Stimulated activated CD8-positive, alpha-beta memory T cell treated with anti-CD3 and anti-CD28 coated beads, Interleukin-4, amount 100 ng/mL, for 4 hours (primary cell): Measurements from ENCODE around the gene TEX54.
A peak's percentile ranks its signal among the peaks of the same experiment; 100 is the strongest.
"Not testable (repeated sequence)": the region's sequence is repeated elsewhere in the genome, so short reads cannot be mapped to it uniquely, and the experiment has no call there.

Experiments
- DNase-seq, 2 donors: peaks; one replicate each; pipeline ENCODE4 v3.0.0-alpha.2; 2020; ENCODE audit warnings: low read depth in 2 of 2, low spot score in 1 of 2

TEX54 gene

DNA sequence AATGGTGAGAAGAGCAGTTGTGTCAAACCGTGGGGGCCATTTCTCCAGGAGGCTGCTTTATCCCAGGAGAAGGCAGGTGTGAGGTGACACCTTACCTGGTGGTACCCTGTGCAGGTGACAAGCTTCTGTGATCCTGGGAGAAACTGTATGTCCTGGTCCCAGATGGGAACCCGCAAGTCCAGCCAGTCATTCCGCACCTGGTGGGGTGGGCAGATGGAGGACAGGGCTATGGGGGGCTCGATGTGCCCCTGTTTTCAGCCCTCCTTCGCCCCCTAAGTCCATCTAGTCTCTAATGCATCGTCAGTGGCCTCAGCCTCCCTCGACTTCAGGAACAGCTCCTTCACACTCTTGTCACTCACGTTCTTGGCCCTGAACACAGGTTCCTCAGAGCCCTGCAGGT, 2.7 kb upstream of the TEX54 start:
- no peak for DNase-seq

DNA sequence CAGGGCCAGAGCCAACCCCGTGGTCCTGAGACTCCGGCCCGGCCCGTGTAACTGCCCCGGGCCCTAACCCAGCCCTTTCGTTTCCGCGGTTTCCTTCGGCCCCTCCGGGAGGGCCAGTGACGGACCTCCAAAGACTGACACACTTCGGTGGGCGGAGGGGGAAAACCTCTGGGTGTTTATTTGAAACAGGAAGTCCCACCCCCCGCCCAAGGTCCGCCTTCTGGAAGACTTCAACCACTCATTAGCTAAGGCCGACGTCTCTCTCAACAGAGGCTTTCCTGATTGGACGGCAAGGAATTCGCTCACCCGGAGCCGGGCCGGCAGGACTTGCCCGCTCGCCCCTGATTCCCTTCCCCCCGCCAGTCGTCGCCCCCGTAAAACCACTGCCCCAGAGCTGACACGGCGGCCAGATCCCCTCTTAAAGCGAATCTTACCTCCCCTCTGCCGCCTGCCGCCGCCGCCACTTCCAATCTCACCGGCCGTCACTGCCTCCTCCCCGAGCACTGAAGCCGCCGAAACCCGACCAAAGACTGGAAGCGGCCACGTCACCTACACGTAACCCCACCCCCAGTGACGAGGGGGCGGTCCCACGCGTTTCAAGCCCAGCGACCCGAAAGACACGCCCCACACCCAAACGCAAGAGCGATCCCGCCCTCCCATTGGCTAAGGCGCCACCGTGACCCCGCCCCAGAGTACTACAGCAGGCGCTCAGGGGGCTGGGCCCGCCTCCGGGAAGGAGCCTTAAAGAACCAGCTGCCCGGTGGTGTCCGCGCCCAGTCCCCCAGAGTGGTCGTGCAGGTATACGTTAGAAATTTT, 913 bp downstream of the TEX54 start, which contains the start of gene STX5:
TSS of gene STX5 (minus strand) at position 532 of the 816 bp plus-strand sequence. CDS start 808 bp downstream, outside the sequence.
- peak; percentile 99 to 100 for DNase-seq

DNA sequence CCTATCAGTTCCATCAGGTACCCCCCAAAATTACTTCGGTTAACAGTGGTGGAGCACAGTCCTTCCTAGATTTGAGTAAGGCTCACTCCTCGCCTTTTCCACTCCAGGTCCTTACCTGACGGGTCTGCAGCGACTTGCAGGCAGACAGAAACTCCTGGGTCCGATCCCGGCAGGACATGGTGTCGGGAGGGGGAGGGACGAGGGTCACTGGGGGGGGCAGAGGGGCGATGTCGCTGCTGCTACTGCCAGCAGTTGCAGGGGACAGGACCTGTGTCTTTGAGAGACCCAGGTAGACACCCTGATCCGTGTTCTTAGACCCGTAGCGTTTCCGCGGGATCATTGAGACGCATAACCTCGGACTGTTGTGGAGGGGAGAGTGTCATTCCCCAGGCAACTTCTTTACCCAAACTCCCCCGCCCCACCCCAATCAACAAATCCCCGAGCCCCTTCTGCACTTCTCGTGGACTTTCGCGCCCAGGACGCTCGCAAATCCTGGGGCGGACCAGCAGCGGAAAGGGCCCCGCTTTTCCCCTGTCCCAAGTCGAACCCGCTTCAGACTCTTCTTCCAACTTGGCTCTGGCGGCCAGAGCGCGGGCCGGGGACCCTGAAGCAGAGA, 1.6 kb downstream of the TEX54 start:
- DNase-seq: no peak

DNA sequence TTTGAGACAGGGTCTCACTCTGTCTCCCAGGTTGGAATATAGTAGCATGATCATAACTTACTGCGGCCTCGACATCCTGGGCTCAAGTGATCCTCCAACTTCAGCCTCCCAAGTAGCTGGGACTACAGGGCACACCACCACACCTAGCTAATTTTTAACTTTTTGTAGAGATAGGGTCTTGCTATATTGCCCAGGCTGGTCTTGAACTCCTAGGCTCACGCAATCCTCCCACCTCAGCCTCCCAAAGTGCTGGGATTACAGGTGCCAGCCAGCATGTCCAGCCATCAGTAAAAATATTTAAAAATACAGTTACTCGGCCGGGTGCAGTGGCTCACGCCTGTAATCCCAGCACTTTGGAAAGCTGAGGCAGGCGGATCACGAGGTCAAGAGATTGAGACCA, 4.5 kb downstream of the TEX54 start:
- DNase-seq: not testable (repeated sequence)

DNA sequence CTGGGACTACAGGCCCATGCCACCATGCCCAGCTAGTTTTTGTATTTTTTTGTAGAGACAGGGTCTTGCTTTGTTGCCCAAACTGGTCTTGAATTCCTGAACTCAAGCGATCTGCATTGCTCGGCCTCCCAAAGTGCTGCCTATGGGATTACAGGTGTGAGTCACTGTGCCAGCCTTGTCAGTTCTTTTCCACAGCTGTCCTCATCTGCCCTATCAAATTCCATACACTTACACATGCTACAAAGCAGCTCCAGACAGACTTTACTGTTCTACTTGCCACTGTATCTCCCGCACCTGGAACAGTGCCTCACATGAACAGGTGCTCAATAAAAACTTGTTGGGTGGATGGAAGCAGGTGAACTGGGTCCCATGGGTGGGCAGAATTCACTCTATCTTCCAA, 9.0 kb downstream of the TEX54 start:
- DNase-seq: no peak

DNA sequence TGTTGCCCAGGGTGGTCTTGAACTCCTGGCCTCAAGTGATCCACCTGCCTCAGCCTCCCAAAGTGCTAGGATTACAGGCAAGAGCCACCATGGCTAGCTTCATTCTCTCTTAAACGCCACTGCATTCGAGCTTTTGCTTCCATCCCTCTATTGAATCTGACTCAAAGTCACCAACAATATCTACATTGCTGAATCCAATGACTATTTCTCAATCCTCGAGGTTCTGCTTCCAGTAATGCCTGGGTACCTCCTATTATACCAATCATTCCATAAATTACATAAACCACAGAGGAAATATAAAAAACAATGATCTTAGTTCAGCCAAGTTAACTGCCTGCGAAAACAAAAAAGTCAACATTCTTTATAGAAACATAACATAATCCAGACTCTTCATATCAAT, 15.5 kb downstream of the TEX54 start:
- no peak for DNase-seq

DNA sequence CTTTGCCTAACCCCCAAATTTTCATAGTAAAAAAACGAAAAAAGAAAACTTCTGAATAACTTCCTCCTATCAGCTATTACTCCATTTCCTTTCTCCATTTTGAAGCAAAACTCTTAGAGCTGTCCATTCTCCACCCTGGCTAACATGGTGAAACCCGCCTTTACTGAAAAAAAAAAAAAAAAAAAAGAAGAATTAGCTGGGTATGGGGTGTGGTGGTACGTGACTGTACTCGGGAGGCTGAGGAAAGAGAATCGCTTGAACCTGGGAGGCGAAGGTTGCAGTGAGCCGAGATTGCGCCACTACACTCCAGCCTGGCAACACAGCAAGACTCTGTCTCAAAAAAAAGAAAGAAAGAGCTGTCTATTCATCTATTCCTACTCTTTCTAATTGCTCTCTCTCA, 16.1 kb downstream of the TEX54 start:
- no peak for DNase-seq

DNA sequence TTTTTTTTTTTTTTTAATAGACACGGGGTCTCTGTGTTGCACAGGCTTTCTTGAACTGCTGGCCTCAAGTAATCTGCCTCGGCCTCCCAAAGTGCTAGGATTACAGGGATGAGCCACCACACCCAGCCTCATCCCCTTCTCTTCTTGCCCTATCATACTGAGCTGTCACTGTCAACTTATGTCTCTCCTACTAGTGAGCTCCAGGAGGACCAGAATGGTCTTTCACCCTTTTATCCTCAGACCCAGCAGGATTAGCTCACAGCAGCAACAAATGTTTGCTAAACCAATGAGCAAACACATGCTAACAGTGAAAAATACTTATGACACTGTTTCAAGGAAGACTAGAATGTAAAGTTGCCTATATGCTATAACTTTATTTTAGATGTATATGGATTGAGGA, 21.0 kb downstream of the TEX54 start:
- DNase-seq: no peak

DNA sequence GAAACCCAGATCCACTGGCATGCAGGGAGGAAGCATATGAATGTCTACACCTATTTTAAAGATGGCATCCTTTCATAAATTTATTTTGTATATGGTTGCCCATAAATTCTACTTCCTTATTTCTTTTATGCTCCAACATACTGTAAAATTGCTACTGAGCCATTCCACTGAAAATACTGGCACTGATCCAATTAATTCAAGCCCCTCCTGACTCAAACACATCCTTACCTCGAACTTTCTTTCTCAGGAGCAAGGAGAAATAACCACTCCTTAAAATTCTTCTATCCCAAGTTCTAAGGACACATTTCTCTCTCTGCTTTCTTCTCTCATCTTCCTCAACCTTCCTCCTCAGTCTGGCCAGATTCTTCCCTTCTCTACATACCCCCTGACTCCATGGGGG, 21.9 kb downstream of the TEX54 start:
- no peak for DNase-seq

DNA sequence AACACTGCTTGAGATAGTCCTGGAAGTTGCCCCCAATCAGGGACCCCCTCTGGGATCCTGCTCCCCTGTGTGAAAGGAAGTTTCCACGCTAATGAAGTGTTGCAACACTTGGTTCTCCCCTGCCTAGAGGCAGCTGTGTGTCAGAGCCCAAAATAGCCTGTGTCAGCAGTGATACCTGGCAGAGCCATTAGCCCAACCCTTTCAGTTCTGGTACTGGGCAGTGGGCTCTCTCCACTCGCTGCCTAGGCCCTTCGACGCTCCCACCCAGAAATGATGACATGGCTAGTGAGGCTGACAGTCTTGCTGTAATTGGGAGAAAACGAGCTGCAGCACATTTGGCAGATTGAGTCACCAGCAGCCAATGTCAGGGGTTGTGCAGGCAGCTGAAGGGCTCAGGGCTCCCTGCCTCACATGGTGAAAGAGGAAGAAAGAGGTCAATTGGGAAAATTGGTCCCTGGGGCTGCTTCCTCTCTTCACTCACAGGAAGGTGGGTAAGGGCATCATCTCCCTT, 26.0 kb downstream of the TEX54 start:
- DNase-seq: no peak

DNA sequence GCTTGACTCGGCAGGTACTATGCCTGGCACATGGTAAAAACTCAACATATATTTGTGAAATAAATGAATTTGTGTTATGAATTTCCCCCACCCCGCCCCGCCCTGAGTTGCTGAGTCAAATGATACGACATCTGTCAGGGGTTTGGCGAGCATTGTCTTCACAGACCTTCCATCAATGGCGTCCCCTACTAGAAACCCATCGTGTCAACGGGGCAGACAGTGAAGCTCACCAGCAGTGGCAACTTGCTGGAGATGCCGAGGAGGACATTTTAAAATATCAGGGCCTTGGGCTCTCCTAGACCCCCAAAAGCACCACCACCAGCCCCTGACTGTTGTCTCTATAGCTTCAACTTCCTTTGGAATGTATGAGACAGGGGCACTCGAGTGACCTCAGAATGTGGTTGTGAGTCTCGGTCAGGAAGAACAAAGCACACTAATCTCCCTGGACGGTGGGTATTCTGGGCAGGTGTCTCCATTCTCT, 26.6 kb downstream of the TEX54 start:
- DNase-seq: no peak

DNA sequence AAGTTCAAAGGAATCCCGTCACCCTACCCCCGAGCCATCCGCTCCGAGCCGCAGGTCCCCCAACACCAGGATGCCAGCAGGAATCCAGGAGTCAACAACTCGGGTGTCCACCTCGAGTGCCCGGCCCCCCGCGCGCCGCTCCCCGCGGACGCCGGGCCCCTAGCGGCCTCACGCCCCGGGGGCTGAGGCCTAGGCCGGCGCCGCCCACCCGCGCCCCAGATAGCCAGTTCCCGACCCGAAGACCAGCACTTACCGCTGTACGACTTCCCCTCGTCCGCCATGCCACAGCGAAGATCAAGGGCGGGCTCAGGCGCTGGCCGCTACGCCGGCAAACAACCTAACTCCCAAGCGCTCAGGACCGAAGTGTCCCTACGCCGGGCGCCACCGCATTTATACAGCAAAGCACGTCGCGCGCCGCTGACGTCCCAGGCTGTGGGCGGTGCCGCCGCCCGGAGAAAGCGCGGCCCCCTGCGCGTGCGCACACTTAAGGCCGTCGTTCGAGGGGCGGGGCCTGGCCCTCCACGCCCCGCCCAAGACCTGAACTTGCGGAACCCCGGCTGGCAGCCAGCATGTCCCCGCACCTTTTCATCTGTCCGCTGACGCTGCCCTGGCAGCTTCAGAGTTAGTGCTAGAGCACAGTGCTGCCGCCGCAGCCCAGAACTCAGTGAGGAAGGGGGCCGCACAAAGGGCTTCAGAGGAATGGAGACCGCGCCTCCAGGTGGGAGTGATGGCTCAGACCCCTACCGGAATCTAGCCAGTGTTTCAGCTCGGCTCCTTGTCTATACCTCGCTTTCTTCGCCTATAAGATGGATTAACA, 27.4 kb downstream of the TEX54 start, which contains the start of gene NXF1:
TSS of gene NXF1 (minus strand) at position 365 of the 817 bp plus-strand sequence. CDS start at position 281, 84 bp downstream.
- peak; percentile 88 to 89 for DNase-seq

DNA sequence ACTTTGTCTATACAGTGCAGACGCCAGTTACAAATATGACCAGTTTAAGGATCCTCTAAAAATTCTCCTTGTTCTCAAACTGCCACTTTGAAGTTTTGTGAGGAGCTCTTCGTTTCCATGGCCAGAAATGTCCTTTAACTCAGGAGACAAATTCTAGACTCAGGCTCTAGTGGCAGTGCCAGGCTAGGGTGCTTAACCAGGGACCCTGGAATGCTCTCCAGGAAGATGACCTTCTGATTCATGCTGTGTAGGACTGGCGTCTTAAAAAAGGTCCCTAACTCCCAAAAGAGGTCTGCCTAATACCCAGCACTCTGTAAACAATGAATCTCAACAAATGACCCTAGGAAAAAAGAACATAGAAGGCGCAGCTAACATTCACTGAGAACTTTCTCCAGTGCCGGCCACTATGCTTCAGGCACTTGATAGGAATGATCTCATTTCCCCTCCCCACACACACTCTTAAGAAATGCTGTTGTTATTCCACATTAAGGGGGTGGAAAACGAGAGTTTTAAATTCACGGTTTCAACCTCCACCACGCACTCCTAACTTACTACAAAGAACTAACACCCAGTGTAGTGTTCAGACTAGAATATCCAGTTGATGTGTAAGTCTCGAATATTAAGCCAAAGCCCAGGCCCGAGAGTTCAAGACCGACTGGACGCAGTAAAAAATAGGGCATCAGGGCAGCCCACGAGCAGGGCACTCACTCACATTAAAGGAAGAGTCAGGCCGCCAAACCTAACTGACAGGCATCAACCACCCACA, 28.1 kb downstream of the TEX54 start:
- DNase-seq: no peak

DNA sequence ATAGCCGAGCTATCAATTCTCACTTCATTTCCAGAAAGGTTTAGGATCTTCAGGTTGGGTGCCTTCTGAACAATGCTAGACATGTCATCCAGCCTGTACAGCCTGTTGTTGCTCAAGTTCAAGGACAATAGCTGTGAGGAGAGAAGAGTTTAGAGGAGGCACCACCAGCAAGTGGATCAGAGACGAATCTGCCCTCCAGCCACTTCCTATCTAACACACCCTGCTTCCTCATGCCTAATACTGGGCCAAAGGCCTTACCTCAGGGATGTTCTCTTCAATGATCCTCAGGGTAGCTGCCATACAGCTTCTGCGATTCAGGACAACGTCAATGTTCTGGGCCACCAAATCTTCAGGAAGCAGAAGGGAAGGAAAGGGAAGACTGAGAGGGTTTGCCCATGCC, 31.6 kb downstream of the TEX54 start:
- no peak for DNase-seq

DNA sequence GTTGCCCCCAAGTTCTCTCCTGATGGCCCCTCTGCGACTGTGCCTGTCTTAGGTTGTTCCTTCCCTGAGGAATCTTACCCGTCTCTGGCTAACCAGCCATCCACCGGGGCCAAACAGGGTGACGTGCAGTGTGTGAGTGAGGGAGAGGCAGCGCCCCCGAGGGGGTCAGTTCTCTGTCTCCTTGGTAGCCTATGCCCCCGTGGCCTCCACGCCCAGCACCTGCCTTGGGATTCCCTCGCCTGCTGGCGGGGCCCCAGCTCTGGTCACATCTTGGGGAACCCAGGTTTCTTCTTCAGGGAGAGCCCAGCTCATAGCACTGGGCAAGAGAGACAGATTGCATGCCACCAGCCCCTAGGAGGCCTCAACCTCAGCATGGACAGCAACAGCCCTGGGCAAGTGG, 33.2 kb downstream of the TEX54 start:
- DNase-seq: no peak

DNA sequence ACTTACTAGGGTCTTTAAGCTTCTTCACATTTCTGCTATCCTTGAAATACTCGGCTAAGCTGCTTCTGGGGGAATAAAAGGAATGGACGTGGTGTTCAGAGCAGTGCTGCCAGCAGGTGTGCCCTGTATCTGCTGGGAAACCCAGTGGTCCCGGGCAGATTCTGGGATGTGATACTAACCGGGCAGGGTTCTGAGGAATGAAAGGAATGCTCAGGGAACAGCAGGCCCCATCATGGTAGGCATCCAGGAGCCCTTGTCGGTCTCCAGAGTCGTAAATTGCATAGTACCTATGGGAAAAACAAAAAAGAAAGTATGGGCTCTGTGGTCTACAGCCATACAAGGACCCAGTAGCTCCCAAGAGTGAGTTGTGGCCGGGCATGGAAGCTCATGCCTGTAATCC, 36.4 kb downstream of the TEX54 start:
- no peak for DNase-seq

DNA sequence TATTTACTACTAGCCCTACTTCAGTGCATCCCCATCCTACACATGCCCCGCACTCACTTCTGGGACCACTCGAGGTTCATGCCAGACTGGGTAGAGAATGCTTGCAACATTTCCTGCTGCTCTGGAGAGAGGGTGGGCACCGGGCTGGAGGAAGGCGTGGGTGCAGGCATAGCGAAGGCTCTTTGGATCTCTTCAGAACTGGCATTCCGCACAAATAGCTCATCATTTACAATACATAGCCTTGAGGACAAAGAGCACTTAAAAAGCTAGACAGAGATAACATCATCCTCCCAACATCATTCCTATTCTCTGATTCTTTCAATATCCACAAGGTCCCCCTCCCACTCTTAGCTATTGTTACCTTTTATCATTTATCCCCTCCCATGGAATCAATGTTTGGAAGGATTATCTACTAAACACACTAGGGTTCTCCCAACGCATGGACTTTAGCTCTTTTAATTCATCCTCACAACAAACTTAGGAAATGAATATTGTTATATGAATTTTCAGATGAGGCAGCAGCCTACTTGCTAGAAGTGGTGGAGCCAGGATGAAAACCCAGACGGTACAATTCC, 38.4 kb downstream of the TEX54 start:
- no peak for DNase-seq

DNA sequence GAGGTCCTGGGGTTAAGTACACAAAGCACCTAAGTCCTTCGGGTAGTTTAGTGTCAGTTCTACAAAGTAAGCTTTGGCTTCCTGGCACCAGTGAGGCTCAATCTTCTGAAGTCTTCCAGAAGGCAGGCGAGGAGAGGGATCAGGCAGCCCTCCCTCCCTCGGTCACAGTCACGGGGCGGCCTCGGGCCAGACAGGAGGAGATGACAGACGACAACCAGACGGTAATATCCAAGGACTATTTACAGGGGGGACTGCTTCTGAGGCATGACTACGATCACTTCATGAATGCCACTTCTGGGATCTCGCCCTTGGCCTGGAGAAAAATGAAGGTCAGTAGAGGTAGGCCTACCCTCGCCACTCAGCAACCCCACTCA, 40.5 kb downstream of the TEX54 start:
- no peak for DNase-seq

DNA sequence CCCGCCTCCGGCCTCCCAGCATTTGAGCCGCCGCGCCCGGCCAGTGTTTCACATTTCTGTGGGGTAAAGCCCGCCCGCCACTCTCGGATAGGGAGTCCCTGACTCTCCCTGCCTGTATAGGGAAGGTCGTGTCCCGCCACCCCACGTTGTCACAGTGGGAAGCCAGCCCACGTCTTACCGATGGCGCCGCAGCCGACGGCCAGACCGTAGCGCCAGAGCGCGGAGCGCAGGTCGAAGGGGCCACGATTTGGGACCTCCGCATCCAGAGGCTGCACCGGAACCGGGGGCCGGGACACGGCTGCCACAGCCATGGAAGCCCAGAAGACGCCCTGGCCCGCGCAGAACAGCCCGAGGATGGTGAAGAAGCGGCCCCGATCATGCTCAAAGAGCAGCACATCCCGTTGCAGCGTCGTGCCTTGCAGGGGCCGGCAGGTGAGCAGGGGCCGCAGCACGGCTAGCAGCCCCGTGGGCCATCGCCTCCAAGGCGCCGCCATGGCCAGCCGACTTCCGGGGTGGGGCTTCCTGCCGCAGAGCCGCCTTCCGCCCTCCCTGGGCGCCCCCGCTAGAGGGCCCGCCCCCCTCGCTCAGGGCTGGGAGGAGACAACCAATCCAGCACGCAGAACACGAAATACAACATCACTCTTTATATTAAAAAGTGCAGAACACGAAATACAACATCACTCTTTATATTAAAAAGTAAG, 41.0 kb downstream of the TEX54 start, which contains the start of gene TMEM223:
TSS of gene TMEM223 (minus strand) at position 506 of the 701 bp plus-strand sequence. CDS start at position 494, 12 bp downstream.
- peak; percentile 78 to 80 for DNase-seq

DNA sequence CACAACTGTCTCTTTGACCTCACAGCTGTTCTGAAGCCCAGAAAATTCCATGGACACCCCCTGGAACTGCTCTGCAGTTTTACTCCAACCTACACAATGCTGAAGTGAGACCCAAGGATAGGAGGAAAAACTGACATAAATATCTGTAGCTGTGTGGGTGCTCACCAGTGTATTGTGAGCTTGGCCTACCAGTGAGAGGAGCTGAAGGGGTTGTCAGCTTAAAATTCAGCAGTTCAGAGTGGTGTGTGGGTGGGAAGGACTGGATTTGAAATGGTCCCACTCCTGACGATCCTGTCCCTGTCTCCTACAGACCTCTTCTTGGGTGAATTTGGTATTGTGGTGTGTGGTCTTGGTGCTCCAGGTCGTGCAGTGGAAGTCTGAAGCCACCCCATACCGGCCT, 43.1 kb downstream of the TEX54 start:
- DNase-seq: no peak
